ENCODE data around the gene C11orf87.

C11orf87 gene

GRCh38 chr11:109421981-109422869 lies at the start of gene C11orf87:
TSS of gene C11orf87 (plus strand) at chr11:109422190. CDS start at chr11:109423634, 1,444 bp downstream.
- DNase-seq (ENCODE audit: low spot score), result no peak

GRCh38 chr11:109374032-109374431 lies 48.0 kb upstream of the C11orf87 start:
- DNase-seq (ENCODE audit: low spot score), result no peak

GRCh38 chr11:109374441-109374840 lies 47.5 kb upstream of the C11orf87 start:
- no peak for DNase-seq (ENCODE audit: low spot score)

GRCh38 chr11:109377039-109377742 lies 44.8 kb upstream of the C11orf87 start:
- no peak for DNase-seq (ENCODE audit: low spot score)

GRCh38 chr11:109378034-109378433 lies 44.0 kb upstream of the C11orf87 start:
- DNase-seq (ENCODE audit: low spot score), result no peak

- no peak for DNase-seq (ENCODE audit: low spot score)
Measured at GRCh38 chr11:109383306-109383705, 38.7 kb upstream of the C11orf87 start.

GRCh38 chr11:109384873-109385272 lies 37.1 kb upstream of the C11orf87 start:
- no peak for DNase-seq (ENCODE audit: low spot score)

GRCh38 chr11:109388982-109389381 lies 33.0 kb upstream of the C11orf87 start:
- no peak for DNase-seq (ENCODE audit: low spot score)

- DNase-seq (ENCODE audit: low spot score), result no peak
Measured at GRCh38 chr11:109390752-109391151, 31.2 kb upstream of the C11orf87 start.

GRCh38 chr11:109401545-109401944 lies 20.4 kb upstream of the C11orf87 start:
- no peak for DNase-seq (ENCODE audit: low spot score)

- DNase-seq (ENCODE audit: low spot score), result no peak
Measured at GRCh38 chr11:109405671-109406070, 16.3 kb upstream of the C11orf87 start.

GRCh38 chr11:109416601-109417000 lies 5.4 kb upstream of the C11orf87 start:
- no peak for DNase-seq (ENCODE audit: low spot score)

- DNase-seq (ENCODE audit: low spot score), result no peak
Measured at GRCh38 chr11:109422870-109423465, 978 bp downstream of the C11orf87 start.

- no peak for DNase-seq (ENCODE audit: low spot score)
Measured at GRCh38 chr11:109423466-109424190, 1.6 kb downstream of the C11orf87 start.

GRCh38 chr11:109424901-109425300 lies 2.9 kb downstream of the C11orf87 start:
- DNase-seq (ENCODE audit: low spot score), result no peak

GRCh38 chr11:109425554-109425953 lies 3.6 kb downstream of the C11orf87 start:
- no peak for DNase-seq (ENCODE audit: low spot score)

GRCh38 chr11:109426442-109427240 lies 4.7 kb downstream of the C11orf87 start:
- no peak for DNase-seq (ENCODE audit: low spot score)

- DNase-seq (ENCODE audit: low spot score), result no peak
Measured at GRCh38 chr11:109432105-109432504, 10.1 kb downstream of the C11orf87 start.

GRCh38 chr11:109433753-109434256 lies 11.8 kb downstream of the C11orf87 start:
- no peak for DNase-seq (ENCODE audit: low spot score)

GRCh38 chr11:109435121-109435742 lies 13.2 kb downstream of the C11orf87 start:
- DNase-seq (ENCODE audit: low spot score), result no peak

- DNase-seq (ENCODE audit: low spot score), result no peak
Measured at GRCh38 chr11:109439684-109440083, 17.7 kb downstream of the C11orf87 start.

Measured in germinal center (tissue), 1 donor.